ENCODE results near the gene ATXN1L.

Gene ATXN1L

GRCh38 chr16:71859762-71860521 is 14.2 kb downstream of the ATXN1L start:
- no peak for TF ChIP-seq CTCF (IDR thresholded peaks at IDR 0.05)

DNA sequence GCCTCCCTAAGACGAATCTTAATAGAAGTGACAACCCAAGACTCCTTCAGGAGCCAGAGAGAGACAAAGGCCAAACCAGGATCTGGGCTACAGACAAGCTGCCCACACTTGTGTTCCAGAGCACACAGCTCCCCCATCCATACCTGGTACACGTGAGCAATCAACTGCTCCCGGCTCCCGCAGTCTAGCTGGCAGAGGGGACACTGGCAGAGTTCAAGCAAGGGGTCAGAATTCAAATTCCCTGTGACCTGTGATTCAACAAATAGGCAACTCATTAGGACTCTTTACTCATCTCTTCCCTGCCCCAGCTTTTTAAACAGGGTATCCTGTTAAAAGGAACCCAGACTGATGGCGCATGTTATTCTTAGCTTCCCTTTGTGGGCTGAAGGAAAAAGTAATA is 18.2 kb downstream of the ATXN1L start:
- TF ChIP-seq CTCF (IDR thresholded peaks at IDR 0.05) = no peak

DNA sequence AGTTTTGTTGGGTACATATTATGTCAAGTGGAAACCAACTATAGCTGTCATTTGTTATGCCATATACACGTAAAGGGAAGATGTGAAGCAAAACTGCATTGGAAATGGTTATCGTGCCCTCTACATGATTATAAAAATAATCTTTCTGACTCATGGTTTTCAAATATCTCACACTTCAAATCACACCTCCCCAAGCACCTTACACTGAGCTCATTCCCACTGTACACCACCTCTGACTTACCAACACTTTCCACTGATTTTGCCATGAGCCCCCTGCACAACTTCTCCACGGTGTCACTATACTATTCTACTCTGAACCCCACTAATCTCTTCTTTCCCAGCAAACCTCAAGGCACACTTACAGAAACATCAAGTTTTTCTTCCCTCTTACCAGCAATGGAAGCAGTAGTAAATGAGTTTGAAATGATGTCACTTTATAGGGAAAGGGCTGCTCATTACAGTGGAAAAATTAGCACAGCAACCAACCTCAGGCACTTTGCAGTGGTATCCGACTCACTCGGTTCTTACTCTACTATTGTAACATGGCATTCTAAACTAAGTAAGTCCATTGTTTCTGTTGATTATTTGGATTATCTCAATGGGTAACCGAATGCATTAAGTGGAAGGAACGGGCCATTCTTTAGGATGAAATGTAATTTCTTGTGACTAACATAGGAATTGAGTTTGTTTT is 19.5 kb downstream of the ATXN1L start:
- TF ChIP-seq CTCF (IDR thresholded peaks at IDR 0.05) = no peak

- TF ChIP-seq CTCF (IDR thresholded peaks at IDR 0.05) = no peak
These were observed 22.2 kb downstream of the ATXN1L start for GRCh38 chr16:71867939-71868338.

DNA sequence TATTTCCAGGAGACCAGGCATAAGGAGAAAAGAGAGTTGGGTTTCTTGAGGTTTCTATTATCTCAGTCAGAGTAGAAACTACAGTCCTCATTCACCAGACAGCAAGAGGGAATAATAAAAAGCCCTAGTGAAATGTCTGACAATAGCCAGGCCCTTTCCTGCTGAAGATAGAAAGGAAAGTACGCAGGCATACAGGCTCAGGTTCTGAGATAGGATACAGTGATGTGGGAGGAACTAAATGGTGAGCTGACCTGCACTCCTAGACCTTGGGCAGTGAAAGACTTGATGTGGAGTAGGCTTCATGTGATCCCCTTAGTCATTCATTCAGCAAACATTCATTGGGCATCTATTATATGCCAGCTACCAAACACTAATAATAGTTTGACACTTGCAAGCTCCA is 23.3 kb downstream of the ATXN1L start:
- TF ChIP-seq CTCF (IDR thresholded peaks at IDR 0.05) = no peak

DNA sequence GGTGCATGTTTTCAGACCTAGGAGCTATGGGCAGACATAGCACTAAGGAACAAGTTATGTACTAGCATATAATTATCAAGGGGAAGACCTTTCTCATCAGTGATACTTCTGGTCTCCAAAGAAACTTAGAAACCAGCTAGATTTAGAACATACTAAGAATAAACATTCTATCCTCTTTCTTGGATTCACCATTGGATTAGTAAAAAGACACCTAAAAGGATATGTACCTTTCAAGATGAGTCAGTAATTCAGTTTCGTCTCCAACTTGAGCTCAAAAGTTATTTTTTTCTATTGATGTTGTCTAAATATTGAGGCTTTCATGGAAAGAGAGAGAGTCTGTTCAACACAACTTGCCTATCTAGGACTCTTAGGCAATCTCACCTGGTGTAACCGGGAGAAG is 25.0 kb downstream of the ATXN1L start:
- no peak for TF ChIP-seq CTCF (IDR thresholded peaks at IDR 0.05)

DNA sequence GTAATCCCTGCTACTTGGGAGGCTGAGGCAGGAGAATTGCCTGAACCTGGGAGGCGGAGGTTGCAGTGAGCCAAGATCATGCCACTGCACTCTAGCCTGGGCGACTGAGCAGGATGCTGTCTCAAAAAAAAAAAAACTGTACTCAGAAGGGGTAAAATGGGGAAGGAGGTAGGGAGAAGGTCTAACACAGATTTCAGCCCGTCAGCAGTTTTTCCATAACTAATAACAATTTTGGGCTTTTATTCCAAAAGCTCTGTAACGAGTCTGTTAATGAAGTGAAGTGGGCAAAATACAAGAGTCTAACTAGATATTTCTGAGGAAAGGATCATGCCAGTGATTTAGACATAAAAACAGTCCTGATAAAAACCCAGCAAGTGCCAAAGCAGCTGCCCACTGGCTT is 27.4 kb downstream of the ATXN1L start:
- no peak for TF ChIP-seq CTCF (IDR thresholded peaks at IDR 0.05)

All from LNCAP (cell line).